Measurements from ENCODE around the gene ADNP2. TPM values are rescaled to one million over a fixed set of nuclear protein-coding genes. Genes with fewer than 3 reads are reported as not detected.

Gene ADNP2
- total RNA-seq, 2 donors from 2014 or later, result 17.8 to 18.1 TPM

DNA sequence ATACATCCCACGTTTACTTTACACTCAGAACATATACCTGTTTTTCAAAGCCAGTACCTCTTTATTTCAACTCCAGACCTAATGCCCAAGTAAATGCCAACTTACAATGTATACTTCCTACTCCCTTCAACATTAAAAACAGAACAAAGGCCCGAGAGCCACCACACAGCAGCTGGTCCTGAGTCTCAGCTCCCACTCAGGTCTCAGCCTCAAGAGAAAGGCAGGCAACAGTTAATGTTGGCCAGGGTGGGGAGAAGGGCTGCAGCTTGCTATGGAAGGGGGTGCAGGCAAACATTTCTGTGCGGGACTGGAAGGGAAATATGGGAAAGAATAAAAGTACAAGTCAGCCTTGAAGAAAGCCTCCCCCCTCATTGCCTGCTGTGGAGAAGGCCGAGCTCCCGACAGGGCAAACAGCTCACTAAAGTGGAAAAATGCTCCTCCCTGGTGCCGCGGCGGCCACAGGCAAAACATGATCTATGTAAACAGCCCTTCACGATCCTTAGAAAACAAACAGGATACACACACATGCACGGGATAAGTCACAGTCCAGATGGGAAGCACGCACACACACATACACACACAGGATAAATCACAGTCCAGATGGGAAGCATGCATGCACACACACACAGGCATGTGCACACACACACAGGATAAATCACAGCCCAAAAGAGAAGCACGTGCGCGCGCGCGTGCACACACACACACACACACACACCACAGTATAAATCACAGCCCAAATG, 67.4 kb downstream of the ADNP2 start:
- Histone ChIP-seq H3K4me3 (no peak overlapping the region), H3K4me1 (no peaks in the 10 kb centered on the region), H3K9ac (ENCODE audit: low read depth in 2 of 2, low read length in 2 of 2) (no peak overlapping the region), H3K9me3 (no peaks in the 10 kb centered on the region), H3K36me3 (no peaks in the 10 kb centered on the region), H3K27ac (no peak overlapping the region), H3K27me3 (no peaks in the 10 kb centered on the region)
- intact Hi-C loops (cut with DNase I), result no loop called here
- TF ChIP-seq, protein P1, sequence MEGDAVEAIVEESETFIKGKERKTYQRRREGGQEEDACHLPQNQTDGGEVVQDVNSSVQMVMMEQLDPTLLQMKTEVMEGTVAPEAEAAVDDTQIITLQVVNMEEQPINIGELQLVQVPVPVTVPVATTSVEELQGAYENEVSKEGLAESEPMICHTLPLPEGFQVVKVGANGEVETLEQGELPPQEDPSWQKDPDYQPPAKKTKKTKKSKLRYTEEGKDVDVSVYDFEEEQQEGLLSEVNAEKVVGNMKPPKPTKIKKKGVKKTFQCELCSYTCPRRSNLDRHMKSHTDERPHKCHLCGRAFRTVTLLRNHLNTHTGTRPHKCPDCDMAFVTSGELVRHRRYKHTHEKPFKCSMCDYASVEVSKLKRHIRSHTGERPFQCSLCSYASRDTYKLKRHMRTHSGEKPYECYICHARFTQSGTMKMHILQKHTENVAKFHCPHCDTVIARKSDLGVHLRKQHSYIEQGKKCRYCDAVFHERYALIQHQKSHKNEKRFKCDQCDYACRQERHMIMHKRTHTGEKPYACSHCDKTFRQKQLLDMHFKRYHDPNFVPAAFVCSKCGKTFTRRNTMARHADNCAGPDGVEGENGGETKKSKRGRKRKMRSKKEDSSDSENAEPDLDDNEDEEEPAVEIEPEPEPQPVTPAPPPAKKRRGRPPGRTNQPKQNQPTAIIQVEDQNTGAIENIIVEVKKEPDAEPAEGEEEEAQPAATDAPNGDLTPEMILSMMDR (IDR thresholded peaks at IDR 0.05), result no peak
- no peak for DNase-seq

DNA sequence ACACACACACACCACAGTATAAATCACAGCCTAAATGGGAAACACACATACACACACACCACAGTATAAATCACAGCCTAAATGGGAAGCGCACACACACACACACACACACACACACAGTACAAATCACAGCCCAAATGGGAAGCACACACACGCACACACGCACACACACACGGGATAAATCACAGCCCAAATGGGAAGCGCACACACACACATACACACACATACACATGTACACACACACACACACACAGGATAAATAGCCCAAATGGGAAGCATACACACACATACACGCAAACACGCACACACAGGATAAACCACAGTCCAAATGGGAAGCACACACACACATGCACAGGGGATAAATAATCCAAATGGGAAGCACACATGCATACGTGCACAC, 68.1 kb downstream of the ADNP2 start:
- no peak overlapping the region for H3K4me3 ChIP-seq
- H3K27me3 ChIP-seq, result no peaks in the 10 kb centered on the region
- H3K9ac ChIP-seq (ENCODE audit: low read depth in 2 of 2, low read length in 2 of 2), result no peak overlapping the region
- DNase-seq, result no peak
- intact Hi-C loops (cut with DNase I), result no loop called here
- no peaks in the 10 kb centered on the region for H3K36me3 ChIP-seq
- no peak overlapping the region for H3K27ac ChIP-seq
- TF ChIP-seq, protein P1 (IDR thresholded peaks at IDR 0.05), result no peak
- no peaks in the 10 kb centered on the region for H3K4me1 ChIP-seq
- H3K9me3 ChIP-seq, result no peaks in the 10 kb centered on the region

DNA sequence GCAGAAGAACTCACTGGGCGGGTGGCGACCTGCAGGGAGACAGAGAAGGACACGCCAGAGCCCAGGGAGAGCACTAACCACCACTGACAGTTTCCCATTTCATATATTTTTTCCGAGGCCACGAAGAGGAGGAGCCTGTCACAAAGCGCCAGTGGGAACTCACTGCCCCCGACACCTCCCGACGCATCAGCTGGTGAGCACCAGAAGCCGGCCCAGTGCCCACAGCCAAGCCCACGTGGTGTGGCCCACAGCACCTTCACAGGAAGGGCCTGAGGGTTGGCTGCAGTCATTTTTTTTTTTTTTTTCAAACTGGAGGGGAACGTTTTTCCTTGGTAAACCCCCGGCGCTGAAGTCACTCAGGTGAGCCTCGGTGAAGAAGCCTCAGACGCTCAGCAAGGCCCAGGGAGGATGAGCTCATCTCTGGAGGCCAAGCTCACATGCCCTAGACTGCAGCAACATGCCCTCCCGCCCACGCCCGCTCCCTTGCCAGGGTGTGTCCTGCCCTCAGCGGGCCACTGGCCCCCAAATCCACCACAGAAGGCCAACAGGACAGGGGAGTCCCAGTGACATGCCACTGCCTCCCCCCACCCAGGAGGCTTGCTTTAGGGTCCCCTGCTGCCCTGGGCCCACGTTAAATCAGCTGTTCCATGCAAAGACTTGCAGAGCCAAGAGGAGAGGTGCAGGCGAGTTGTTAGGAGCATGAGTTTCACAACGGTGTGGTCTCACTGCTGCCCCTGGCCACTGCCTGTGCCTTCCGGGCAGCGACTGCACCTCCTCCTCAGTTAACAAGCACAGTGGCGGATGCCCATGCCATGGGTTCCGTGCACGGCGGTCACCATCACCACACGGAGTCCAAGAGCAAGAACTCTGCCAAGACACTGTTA, 70.1 kb downstream of the ADNP2 start:
- no peaks in the 10 kb centered on the region for H3K27me3 ChIP-seq
- H3K4me1 ChIP-seq, result no peaks in the 10 kb centered on the region
- H3K27ac ChIP-seq, result no peak overlapping the region
- H3K9ac ChIP-seq (ENCODE audit: low read depth in 2 of 2, low read length in 2 of 2), result no peak overlapping the region
- TF ChIP-seq, protein P1 (IDR thresholded peaks at IDR 0.05), result no peak
- H3K4me3 ChIP-seq, result no peak overlapping the region
- no peaks in the 10 kb centered on the region for H3K9me3 ChIP-seq
- intact Hi-C loops (cut with DNase I), result no loop called here
- H3K36me3 ChIP-seq, result no peaks in the 10 kb centered on the region
- no peak for DNase-seq

DNA sequence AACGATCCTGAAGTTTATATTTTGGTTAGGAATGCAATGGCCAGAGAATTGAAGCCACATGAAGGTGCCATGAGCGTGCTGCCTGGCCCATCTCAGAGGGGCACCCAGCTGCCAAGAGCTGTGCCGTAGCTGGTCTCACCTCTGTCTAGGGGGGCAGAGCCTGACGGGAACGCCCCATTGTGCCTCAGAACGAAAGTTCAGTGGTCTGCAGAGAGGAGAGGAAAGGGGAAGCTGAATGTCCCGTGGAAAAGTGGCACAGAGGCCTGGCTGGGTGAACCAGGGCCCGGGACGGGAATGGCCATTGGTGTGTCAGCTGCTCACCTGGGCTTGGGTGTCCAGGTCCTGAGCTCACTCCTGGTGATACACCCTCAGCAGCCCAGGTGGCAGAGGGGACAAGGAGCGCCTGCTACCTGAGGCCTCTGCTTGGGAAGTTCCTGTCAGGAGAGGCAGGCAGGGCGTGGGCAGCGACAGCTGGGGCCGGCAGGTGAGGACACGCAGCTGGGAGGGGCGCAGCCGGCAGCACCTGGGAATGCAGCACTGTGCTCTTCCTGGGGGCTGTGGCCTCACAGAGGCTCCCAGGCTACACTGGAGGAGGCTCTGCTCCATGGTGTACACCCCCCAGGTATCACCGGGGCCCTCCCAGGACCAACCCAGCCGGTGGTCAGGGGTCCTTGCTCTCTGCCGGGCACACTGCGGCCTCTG, 70.9 kb downstream of the ADNP2 start:
- Histone ChIP-seq H3K9ac (ENCODE audit: low read depth in 2 of 2, low read length in 2 of 2) (no peak overlapping the region), H3K4me3 (no peak overlapping the region), H3K4me1 (no peaks in the 10 kb centered on the region), H3K9me3 (no peaks in the 10 kb centered on the region), H3K27me3 (no peaks in the 10 kb centered on the region), H3K27ac (no peak overlapping the region), H3K36me3 (no peaks in the 10 kb centered on the region)
- intact Hi-C loops (cut with DNase I), result no loop called here
- DNase-seq, result no peak
- TF ChIP-seq, protein P1 (IDR thresholded peaks at IDR 0.05), result no peak

DNA sequence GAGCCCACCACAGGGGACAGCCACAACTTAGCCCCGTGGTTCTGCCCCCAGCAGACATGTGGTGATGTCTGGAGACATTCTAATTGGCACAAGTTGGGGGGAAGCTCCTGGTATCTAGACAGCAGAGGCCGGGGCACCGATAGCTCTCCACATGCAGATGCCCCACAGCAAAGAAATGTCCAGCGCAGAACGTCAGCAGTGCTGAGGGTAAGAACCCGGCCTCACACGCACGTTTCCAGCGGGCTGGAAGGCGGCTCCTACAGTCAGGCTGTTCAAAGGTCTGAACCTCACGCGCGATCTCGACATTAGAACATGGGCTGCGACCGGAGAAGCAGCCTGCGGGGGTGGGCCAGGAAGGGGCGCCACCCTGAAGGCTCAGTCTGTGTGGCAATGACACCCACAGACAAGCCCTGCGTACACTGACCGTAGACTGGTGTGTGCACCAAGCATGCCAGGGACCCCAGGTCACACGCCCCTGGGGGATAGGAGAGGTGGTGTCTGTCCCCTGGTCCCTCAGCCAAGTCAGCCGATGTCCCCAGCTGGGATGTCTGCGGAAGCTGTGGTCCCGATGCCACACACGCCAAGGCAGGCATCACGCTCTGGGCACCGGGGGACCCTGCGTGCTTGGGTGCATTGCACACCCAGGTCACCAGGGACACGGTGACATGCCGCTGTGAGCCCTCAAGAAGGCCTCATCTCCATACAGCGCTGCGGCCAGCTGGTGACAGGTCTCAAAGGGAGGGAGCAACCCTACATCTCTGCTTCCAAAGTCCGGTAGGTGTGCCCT, 71.9 kb downstream of the ADNP2 start:
- H3K9me3 ChIP-seq, result no peaks in the 10 kb centered on the region
- intact Hi-C loops (cut with DNase I), result no loop called here
- TF ChIP-seq, protein P1 (IDR thresholded peaks at IDR 0.05), result no peak
- H3K36me3 ChIP-seq, result no peaks in the 10 kb centered on the region
- H3K4me3 ChIP-seq, result no peak overlapping the region
- no peak for DNase-seq
- H3K4me1 ChIP-seq, result no peaks in the 10 kb centered on the region
- no peak overlapping the region for H3K27ac ChIP-seq
- H3K27me3 ChIP-seq, result no peaks in the 10 kb centered on the region
- H3K9ac ChIP-seq (ENCODE audit: low read depth in 2 of 2, low read length in 2 of 2), result no peak overlapping the region

All from colonic mucosa (tissue), 4 donors.